ENCODE data around the gene MYADM.

Gene MYADM

GRCh38 chr19:53879140-53880081, 11.7 kb downstream of the MYADM start (continued):
- TF ChIP-seq, protein P1, sequence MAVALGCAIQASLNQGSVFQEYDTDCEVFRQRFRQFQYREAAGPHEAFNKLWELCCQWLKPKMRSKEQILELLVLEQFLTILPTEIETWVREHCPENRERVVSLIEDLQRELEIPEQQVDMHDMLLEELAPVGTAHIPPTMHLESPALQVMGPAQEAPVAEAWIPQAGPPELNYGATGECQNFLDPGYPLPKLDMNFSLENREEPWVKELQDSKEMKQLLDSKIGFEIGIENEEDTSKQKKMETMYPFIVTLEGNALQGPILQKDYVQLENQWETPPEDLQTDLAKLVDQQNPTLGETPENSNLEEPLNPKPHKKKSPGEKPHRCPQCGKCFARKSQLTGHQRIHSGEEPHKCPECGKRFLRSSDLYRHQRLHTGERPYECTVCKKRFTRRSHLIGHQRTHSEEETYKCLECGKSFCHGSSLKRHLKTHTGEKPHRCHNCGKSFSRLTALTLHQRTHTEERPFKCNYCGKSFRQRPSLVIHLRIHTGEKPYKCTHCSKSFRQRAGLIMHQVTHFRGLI (tag by site-specific recombination; IDR thresholded peaks at IDR 0.05) = peak; percentile 82
- TF ChIP-seq ZNF133 (tag by site-specific recombination; IDR thresholded peaks at IDR 0.05) = no peak
- TF ChIP-seq SP3 (tag by site-specific recombination; IDR thresholded peaks at IDR 0.05) = peak; percentile 97
- TF ChIP-seq SETDB1 (IDR thresholded peaks at IDR 0.05; ENCODE audit: insufficient read length, low read length) = no peak
- TF ChIP-seq ZNF660 (tag by site-specific recombination; IDR thresholded peaks at IDR 0.05) = 0 out of 2 replicates have a peak, but pooled peaks have one; percentile 28
- TF ChIP-seq ZNF768 (tag by site-specific recombination; IDR thresholded peaks at IDR 0.05) = no peak
- TF ChIP-seq PATZ1 (tag by site-specific recombination; IDR thresholded peaks at IDR 0.05) = peak; percentile 73
- peak; percentile 83 for TF ChIP-seq ZNF341 (tag by site-specific recombination; IDR thresholded peaks at IDR 0.05; ENCODE audit: low read depth)
- TF ChIP-seq ZNF558 (tag by site-specific recombination; IDR thresholded peaks at IDR 0.05) = no peak
- TF ChIP-seq KLF16 (tag by site-specific recombination; IDR thresholded peaks at IDR 0.05) = peak; percentile 0; the same call in 1 of the 2 replicates
- no peak for TF ChIP-seq ZNF23 (tag by site-specific recombination; IDR thresholded peaks at IDR 0.05; ENCODE audit: borderline replicate concordance)
- TF ChIP-seq, protein P2, sequence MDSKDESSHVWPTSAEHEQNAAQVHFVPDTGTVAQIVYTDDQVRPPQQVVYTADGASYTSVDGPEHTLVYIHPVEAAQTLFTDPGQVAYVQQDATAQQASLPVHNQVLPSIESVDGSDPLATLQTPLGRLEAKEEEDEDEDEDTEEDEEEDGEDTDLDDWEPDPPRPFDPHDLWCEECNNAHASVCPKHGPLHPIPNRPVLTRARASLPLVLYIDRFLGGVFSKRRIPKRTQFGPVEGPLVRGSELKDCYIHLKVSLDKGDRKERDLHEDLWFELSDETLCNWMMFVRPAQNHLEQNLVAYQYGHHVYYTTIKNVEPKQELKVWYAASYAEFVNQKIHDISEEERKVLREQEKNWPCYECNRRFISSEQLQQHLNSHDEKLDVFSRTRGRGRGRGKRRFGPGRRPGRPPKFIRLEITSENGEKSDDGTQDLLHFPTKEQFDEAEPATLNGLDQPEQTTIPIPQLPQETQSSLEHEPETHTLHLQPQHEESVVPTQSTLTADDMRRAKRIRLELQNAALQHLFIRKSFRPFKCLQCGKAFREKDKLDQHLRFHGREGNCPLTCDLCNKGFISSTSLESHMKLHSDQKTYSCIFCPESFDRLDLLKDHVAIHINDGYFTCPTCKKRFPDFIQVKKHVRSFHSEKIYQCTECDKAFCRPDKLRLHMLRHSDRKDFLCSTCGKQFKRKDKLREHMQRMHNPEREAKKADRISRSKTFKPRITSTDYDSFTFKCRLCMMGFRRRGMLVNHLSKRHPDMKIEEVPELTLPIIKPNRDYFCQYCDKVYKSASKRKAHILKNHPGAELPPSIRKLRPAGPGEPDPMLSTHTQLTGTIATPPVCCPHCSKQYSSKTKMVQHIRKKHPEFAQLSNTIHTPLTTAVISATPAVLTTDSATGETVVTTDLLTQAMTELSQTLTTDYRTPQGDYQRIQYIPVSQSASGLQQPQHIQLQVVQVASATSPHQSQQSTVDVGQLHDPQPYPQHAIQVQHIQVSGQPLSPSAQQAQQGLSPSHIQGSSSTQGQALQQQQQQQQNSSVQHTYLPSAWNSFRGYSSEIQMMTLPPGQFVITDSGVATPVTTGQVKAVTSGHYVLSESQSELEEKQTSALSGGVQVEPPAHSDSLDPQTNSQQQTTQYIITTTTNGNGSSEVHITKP (tag by site-specific recombination; IDR thresholded peaks at IDR 0.05) = peak; percentile 69
- no peak for TF ChIP-seq ZNF658 (tag by site-specific recombination; IDR thresholded peaks at IDR 0.05)
- TF ChIP-seq, protein P3, sequence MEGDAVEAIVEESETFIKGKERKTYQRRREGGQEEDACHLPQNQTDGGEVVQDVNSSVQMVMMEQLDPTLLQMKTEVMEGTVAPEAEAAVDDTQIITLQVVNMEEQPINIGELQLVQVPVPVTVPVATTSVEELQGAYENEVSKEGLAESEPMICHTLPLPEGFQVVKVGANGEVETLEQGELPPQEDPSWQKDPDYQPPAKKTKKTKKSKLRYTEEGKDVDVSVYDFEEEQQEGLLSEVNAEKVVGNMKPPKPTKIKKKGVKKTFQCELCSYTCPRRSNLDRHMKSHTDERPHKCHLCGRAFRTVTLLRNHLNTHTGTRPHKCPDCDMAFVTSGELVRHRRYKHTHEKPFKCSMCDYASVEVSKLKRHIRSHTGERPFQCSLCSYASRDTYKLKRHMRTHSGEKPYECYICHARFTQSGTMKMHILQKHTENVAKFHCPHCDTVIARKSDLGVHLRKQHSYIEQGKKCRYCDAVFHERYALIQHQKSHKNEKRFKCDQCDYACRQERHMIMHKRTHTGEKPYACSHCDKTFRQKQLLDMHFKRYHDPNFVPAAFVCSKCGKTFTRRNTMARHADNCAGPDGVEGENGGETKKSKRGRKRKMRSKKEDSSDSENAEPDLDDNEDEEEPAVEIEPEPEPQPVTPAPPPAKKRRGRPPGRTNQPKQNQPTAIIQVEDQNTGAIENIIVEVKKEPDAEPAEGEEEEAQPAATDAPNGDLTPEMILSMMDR (tag by site-specific recombination; IDR thresholded peaks at IDR 0.05) = 0 out of 2 replicates have a peak, but pooled peaks have one; percentile 14
- peak; percentile 99 for TF ChIP-seq IKZF3 (tag by site-specific recombination; IDR thresholded peaks at IDR 0.05)
- no peak for TF ChIP-seq ZNF416 (tag by site-specific recombination; IDR thresholded peaks at IDR 0.05)
- no peak for TF ChIP-seq ZNF211 (tag by site-specific recombination; IDR thresholded peaks at IDR 0.05; ENCODE audit: low read depth)
- TF ChIP-seq ZBTB1 (tag by site-specific recombination; IDR thresholded peaks at IDR 0.05) = no peak
- TF ChIP-seq ZNF19 (tag by site-specific recombination; IDR thresholded peaks at IDR 0.05; ENCODE audit: low read depth) = no peak
- no peak for TF ChIP-seq ZNF785 (tag by site-specific recombination; IDR thresholded peaks at IDR 0.05)
- TF ChIP-seq ZNF777 (tag by site-specific recombination; IDR thresholded peaks at IDR 0.05; ENCODE audit: borderline replicate concordance) = peak; percentile 63; the same call in 1 of the 2 replicates
- no peak for TF ChIP-seq ZNF394 (tag by site-specific recombination; IDR thresholded peaks at IDR 0.05; ENCODE audit: borderline replicate concordance)
- no peak for TF ChIP-seq GFI1B (tag by site-specific recombination; IDR thresholded peaks at IDR 0.05)
- no peak for TF ChIP-seq ZNF621 (tag by site-specific recombination; IDR thresholded peaks at IDR 0.05)
- no peak for TF ChIP-seq ZNF121 (tag by site-specific recombination; IDR thresholded peaks at IDR 0.05)
- TF ChIP-seq REPIN1 (tag by site-specific recombination; IDR thresholded peaks at IDR 0.05; ENCODE audit: low read depth) = no peak
- TF ChIP-seq BCL11B (tag by site-specific recombination; IDR thresholded peaks at IDR 0.05; ENCODE audit: low read depth) = no peak
